ENCODE measurements around the gene CD248. TPM values are rescaled to one million over a fixed set of nuclear protein-coding genes. Genes with fewer than 3 reads are reported as not detected.
"Not testable (repeated sequence)": the region's sequence is repeated elsewhere in the genome, so short reads cannot be mapped to it uniquely, and the experiment has no call there.

Gene CD248
- total and polyA plus RNA-seq, 9 donors, result 4.9 to 47.9 (median 17.2) TPM

DNA sequence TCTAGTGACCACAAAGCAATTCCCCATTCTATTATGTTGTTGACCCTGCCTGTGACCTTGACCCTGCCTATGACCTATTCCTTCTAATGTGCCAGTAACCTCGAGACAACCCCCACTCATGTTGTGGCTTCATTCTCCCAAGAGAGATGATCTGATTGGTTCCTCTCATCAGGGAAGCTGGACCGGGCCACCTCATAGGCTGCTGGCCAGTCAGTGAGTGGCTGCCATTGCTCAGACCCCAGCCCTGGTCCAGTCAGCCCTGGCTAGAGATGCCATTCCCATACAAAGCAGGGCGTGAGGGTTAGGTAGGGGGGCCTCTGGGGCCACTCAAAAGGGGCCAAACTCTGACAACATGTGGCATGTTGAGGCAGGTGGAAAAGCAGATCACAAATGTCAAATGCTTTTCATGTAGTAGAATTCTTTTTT lies 42.8 kb upstream of the CD248 start:
- H3K4me3 ChIP-seq, result no peak overlapping the region
- H3K9me3 ChIP-seq, result no peaks in the 10 kb centered on the region
- TF ChIP-seq, protein P1, sequence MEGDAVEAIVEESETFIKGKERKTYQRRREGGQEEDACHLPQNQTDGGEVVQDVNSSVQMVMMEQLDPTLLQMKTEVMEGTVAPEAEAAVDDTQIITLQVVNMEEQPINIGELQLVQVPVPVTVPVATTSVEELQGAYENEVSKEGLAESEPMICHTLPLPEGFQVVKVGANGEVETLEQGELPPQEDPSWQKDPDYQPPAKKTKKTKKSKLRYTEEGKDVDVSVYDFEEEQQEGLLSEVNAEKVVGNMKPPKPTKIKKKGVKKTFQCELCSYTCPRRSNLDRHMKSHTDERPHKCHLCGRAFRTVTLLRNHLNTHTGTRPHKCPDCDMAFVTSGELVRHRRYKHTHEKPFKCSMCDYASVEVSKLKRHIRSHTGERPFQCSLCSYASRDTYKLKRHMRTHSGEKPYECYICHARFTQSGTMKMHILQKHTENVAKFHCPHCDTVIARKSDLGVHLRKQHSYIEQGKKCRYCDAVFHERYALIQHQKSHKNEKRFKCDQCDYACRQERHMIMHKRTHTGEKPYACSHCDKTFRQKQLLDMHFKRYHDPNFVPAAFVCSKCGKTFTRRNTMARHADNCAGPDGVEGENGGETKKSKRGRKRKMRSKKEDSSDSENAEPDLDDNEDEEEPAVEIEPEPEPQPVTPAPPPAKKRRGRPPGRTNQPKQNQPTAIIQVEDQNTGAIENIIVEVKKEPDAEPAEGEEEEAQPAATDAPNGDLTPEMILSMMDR (IDR thresholded peaks at IDR 0.05), result no peak
- TF ChIP-seq POLR2A (IDR thresholded peaks at IDR 0.05) (no peak), EP300 (IDR thresholded peaks at IDR 0.05) (no peak)
- no peaks in the 10 kb centered on the region for H3K36me3 ChIP-seq
- no peaks in the 10 kb centered on the region for H3K4me1 ChIP-seq (ENCODE audit: insufficient read depth)
- DNase-seq, result peak in 1 of 5 donors; percentile 17
- intact Hi-C loops (cut with DNase I), result no loop called here
- H3K27me3 ChIP-seq, result no peaks in the 10 kb centered on the region
- 62 to 70% (median 69%) methylated on average over 3 of the region's 3 CpGs for WGBS, 3 donors
- H3K27ac ChIP-seq, result no peak overlapping the region

DNA sequence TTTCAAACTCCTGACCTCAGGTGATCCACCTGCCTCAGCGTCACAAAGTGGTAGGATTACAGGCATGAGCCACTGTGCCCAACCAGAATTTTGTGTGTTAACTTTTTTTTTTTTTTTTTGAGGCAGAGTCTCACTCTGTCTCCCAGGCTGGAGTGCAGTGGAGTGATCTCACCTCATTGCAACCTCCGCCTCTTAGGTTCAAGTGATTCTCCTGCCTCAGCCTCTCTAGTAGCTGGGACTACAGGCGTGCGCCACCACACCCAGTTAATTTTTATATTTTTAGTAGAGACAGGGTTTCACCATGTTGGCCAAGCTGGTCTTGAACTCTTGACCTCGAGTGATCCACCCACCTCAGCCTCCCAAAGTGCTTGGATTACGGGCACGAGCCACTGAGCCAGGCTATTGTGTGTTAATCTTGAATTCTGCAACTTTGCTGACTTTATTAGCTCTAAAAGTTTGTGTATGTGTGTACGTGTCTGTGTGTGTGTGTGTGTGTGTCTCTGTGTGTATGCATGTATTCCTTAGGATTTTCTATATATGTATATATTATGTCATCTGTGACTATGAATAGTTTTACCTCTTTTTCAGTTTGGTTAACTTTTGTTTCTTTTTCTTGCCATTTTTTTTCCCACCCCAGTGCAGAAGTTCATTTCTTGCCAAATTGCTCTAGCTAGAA lies 33.9 kb upstream of the CD248 start:
- H3K36me3 ChIP-seq; H3K27ac ChIP-seq; H3K27me3 ChIP-seq; H3K4me3 ChIP-seq; intact Hi-C loops (cut with DNase I); H3K9me3 ChIP-seq: not testable (repeated sequence)
- DNase-seq, result peak in 1 of 5 donors; percentile 18
- H3K4me1 ChIP-seq (ENCODE audit: insufficient read depth), result peaks cover 11% of the 10 kb centered on the region
- 85 to 89% (median 88%) methylated on average over 8 of the region's 8 CpGs for WGBS, 3 donors

DNA sequence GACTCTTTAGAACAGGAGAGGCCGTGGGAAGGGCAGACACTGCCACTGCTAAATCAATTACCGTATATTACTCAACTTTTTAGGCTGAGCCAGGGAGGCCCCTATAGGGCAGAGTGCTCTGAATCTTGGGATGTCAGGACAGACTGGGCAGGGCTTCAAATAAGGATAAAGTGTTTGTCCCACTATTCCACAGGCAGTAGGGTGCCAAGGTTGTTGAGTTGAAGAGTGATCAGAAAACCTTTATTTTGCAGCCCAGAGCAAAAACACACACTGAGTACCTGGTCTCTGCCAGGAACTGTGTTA lies 32.2 kb upstream of the CD248 start:
- Histone ChIP-seq H3K4me3 (no peak overlapping the region), H3K4me1 (ENCODE audit: insufficient read depth) (peaks cover 12% of the 10 kb centered on the region), H3K9me3 (no peaks in the 10 kb centered on the region), H3K27ac (no peak overlapping the region), H3K36me3 (no peaks in the 10 kb centered on the region), H3K27me3 (no peaks in the 10 kb centered on the region)
- intact Hi-C loops (cut with DNase I), result no loop called here
- TF ChIP-seq, protein P1 (IDR thresholded peaks at IDR 0.05), result no peak
- TF ChIP-seq EP300 (IDR thresholded peaks at IDR 0.05), result no peak
- TF ChIP-seq POLR2A (IDR thresholded peaks at IDR 0.05), result no peak
- no peak for DNase-seq
- 70 to 77% (median 77%) methylated on average over 2 of the region's 2 CpGs for WGBS, 3 donors

DNA sequence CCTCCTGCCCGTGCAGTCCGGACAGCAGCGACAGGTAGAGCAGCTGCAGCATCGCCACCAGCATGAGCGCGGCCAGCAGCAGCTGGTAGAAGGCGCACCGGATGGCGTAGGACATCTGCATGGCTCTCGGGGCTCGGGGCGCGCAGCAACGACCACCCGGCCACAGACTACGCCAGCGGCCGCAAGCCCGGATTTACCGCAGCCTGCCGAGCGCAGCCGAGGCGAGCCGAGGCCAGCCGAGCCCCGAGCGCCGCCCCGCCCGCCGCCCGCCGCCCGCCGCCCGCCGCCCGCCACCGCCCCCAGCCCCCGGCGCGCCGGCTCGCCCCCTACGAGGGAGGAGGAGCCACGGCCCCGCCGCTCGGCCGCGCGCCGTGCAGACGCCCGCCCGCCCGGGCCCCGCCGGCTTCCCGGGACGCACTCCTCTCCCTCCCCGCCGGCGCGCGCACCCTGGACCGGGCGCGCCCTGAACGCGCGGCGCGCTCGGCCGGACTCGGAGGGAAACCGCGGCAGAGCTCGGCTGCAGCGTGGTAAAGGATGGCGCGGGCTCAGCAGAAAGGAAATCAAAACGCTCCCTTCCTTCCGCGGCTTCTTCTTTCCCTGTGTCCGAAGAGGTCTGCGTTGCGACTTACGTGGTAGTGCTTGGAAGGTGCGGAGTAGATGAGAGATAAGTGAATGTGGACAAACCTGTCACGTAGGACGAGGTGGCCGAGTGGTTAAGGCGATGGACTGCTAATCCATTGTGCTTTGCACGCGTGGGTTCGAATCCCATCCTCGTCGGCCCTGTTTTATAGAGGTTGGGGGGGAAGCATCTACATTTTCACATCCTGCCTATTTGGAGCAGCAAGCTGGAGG lies 30.8 kb upstream of the CD248 start, which contains the start of gene B4GAT1:
B4GAT1 (minus strand) TSS at position 205 of the 852 bp plus-strand sequence; CDS start at position 121, 84 bp downstream.
- H3K36me3 ChIP-seq, result no peaks in the 10 kb centered on the region
- H3K27me3 ChIP-seq, result no peaks in the 10 kb centered on the region
- DNase-seq, result peak; percentile 85 to 93 (median 90)
- H3K4me3 ChIP-seq, result peak within 1 kb of the TSS; percentile 97
- intact Hi-C loops (cut with DNase I), result no loop called here
- no peaks in the 10 kb centered on the region for H3K9me3 ChIP-seq
- TF ChIP-seq EP300 (IDR thresholded peaks at IDR 0.05) (no peak), POLR2A (IDR thresholded peaks at IDR 0.05) (peak; percentile 36)
- H3K4me1 ChIP-seq (ENCODE audit: insufficient read depth), result peaks cover 12% of the 10 kb centered on the region
- 0 to 1% (median 0%) methylated on average over 53 to 97 of the region's 101 CpGs for WGBS, 3 donors
- H3K27ac ChIP-seq, result peak within 1 kb of the TSS; percentile 91

DNA sequence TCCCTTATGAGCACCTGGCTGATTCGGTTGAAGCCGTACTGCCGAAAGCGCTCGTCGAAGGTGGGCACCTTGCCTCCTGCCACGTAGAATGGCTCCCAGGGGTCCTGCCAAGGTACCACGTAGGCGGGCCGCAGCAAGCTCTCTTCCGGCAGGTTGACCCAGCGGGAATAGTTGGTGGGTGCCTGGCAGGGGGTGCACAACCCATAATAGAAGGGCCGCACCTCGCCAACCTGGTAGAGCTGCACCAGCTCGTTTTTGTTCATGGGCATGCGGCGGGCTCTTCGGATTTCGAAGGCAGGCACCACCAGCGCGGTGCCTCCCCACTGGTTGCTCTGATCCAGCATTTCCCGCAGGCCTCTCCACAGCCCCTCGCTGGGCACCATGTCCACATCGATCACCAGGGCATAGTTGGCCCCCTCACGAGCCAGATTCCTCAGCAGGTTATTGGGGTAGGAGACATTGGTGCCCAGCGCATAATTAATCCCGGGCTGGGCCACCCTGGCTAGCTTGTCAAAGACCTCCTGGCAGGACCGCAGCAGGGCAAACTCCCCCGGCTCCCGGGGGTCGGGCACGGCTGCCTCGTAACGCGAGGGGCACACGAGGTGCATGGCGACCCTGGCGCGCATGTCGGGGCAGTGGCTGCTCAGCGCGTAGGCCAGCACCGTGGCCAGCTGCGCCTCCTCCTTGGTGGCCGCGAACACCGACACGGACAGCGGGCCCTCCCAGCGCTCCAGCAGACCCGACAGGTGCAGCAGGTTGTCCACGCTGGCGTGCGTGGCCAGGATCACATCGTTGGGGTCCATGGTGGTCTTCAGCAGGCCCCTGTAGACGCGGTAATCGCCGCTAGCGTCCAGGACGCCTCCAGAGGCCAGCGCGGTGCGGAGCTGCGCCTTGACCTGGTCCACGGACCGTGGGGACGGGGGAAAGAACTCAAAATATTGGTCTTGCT lies 29.9 kb upstream of the CD248 start:
- peak in 2 of 5 donors; percentile 51 to 53 for DNase-seq
- no peaks in the 10 kb centered on the region for H3K27me3 ChIP-seq
- intact Hi-C loops (cut with DNase I), result no loop called here
- peak overlapping the region; percentile 52 to 86 for H3K27ac ChIP-seq
- TF ChIP-seq, protein P1 (IDR thresholded peaks at IDR 0.05), result no peak
- 24 to 32% (median 30%) methylated on average over 58 to 68 of the region's 68 CpGs for WGBS, 3 donors
- no peaks in the 10 kb centered on the region for H3K36me3 ChIP-seq
- H3K4me3 ChIP-seq, result peak overlapping the region; percentile 97
- peaks cover 12% of the 10 kb centered on the region for H3K4me1 ChIP-seq (ENCODE audit: insufficient read depth)
- no peaks in the 10 kb centered on the region for H3K9me3 ChIP-seq
